Right atrium auricular region (tissue), 2 donors: ENCODE data around the gene EPB41L5. TPM values are rescaled to one million over a fixed set of nuclear protein-coding genes. Genes with fewer than 3 reads are reported as not detected.
A peak's percentile ranks its signal among the peaks of the same experiment; 100 is the strongest.

Source experiments
- DNase-seq: peaks from one replicate; pipeline ENCODE4 v3.0.0-alpha.2; 2019; ENCODE audit warnings: low spot score
- H3K27ac ChIP-seq, 2 donors: fragments of 200-600 bp; sonication (generic); 1 replicate in 1 of 2; 2 replicates in 1 of 2; pipeline ENCODE4 v1.5.1; 2016 to 2019
- H3K27me3 ChIP-seq, 2 donors: fragments of 200-600 bp; sonication (generic); one replicate each; pipeline versions ENCODE4 v1.5.1 to v1.6.0; 2017 to 2019
- H3K36me3 ChIP-seq: fragments of 200-600 bp; sonication (generic); one replicate; pipeline ENCODE4 v1.5.1; 2016
- H3K4me1 ChIP-seq, 2 donors: fragments of 200-600 bp; sonication (generic); one replicate each; pipeline versions ENCODE4 v1.5.1 to v1.6.0; 2017 to 2019
- H3K4me3 ChIP-seq, 2 donors: fragments of 200-600 bp; sonication (generic); 1 replicate in 1 of 2; 2 replicates in 1 of 2; pipeline ENCODE4 v1.5.1; 2017 to 2019; ENCODE audit warnings: mild to moderate bottlenecking in 1 of 2, moderate library complexity in 1 of 2
- H3K9me3 ChIP-seq, 2 donors: fragments of 200-600 bp; sonication (generic); one replicate each; pipeline ENCODE4 v1.5.1; 2019
- total RNA-seq, 2 donors: library from RNA; depleted of rRNA; stranded (reverse); fragments of >200 nt; gene quantifications; one replicate each; pipeline ENCODE4 v1.1.0, GENCODE V29; 2016
- TF ChIP-seq, protein P1 (sequence below), 2 donors: fragments of 200-600 bp; sonication (generic); IDR thresholded peaks; one replicate each; pipeline ENCODE4 v1.5.1; 2019; ENCODE audit warnings: antibody characterized with exemption in 2 of 2

Gene EPB41L5
- total RNA-seq, 2 donors from 2014 or later = 7.9 to 15.4 TPM

DNA sequence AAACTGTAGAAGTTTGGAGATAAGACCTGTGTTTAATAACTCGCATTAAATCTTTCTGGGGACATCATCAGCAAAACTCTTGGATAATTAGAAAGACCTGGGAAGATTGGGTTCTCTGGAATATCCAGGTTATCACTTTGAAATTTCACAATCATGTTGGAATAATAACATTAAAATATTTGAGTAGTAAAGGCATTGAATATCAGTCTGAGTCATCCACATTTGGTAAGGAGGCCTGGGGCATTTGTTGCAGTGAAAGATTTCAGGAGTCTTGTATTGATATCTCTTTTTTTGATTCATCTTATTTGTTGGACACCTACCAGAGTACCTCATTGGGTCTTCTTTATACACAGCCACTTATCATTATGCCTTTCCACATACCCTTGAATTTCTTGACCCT is 95.9 kb downstream of the EPB41L5 start:
- Histone ChIP-seq H3K36me3 (no peaks in the 10 kb centered on the region), H3K9me3 (no peaks in the 10 kb centered on the region), H3K27ac (no peak overlapping the region), H3K4me3 (no peak overlapping the region), H3K27me3 (no peaks in the 10 kb centered on the region), H3K4me1 (peaks cover 0 to 20% of the 10 kb centered on the region in 2 donors)
- no peak for DNase-seq
- TF ChIP-seq, protein P1, sequence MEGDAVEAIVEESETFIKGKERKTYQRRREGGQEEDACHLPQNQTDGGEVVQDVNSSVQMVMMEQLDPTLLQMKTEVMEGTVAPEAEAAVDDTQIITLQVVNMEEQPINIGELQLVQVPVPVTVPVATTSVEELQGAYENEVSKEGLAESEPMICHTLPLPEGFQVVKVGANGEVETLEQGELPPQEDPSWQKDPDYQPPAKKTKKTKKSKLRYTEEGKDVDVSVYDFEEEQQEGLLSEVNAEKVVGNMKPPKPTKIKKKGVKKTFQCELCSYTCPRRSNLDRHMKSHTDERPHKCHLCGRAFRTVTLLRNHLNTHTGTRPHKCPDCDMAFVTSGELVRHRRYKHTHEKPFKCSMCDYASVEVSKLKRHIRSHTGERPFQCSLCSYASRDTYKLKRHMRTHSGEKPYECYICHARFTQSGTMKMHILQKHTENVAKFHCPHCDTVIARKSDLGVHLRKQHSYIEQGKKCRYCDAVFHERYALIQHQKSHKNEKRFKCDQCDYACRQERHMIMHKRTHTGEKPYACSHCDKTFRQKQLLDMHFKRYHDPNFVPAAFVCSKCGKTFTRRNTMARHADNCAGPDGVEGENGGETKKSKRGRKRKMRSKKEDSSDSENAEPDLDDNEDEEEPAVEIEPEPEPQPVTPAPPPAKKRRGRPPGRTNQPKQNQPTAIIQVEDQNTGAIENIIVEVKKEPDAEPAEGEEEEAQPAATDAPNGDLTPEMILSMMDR (IDR thresholded peaks at IDR 0.05) = no peak

DNA sequence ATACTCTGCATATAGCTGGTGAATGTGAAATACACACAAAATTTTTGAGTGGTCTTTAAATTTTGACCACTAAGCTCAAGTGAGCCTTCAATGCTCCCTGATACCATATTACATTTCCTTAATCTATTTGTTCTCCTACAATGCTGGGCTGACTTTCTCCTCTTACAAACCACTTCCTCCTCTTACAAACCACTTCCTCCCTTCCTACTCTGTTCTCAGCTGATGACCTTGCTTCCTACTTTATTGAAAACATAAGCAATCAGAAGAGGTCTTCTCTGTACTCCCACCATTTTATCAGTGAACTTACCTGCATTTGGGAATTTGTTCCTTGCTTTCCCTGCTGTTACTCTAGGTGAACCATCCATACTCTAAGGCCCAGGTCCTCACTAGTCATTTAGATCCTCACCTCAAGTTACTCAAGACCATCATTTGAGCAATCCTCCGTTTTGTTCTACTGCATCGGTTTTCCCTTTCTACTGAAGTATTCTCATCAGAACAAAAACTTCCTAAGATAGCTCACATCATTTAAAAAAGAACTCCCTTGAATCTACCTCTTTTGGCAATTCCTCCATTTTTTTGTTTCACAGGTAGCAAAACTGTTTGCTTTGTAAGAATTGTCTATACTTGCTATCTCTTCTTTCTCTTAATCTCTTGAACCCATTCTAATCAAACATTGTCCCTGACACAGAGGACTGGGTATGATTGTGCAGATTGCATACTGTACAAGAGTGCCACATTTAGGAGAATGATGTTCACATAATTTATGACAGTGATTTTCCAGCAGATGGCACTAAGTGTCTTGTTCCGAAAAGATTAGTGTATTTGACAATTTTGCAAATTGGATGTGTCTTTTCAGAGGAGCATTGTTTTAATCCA is 96.5 kb downstream of the EPB41L5 start:
- no peak for DNase-seq
- no peaks in the 10 kb centered on the region for H3K27me3 ChIP-seq
- TF ChIP-seq, protein P1 (IDR thresholded peaks at IDR 0.05) = peak; percentile 37 to 62
- H3K4me1 ChIP-seq = peaks cover 0 to 20% of the 10 kb centered on the region in 2 donors
- H3K4me3 ChIP-seq = no peak overlapping the region
- no peaks in the 10 kb centered on the region for H3K36me3 ChIP-seq
- no peak overlapping the region for H3K27ac ChIP-seq
- no peaks in the 10 kb centered on the region for H3K9me3 ChIP-seq

DNA sequence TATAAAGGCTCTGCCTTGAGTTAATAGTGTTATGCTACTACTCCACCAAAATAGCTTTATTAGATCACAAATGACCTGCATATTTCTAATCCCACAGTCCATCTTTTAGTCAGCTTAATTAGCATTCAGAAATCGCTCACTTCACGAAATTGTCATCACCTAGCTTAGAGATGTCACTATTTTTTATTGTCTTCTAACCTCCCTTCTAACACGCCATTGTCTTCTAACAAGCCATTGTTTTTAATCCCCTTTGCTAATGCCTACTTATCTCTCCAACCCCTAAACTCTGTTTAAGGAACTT is 97.1 kb downstream of the EPB41L5 start:
- DNase-seq = no peak
- TF ChIP-seq, protein P1 (IDR thresholded peaks at IDR 0.05) = no peak
- no peak overlapping the region for H3K27ac ChIP-seq
- H3K27me3 ChIP-seq = no peaks in the 10 kb centered on the region
- H3K4me1 ChIP-seq = peaks cover 0 to 20% of the 10 kb centered on the region in 2 donors
- no peaks in the 10 kb centered on the region for H3K9me3 ChIP-seq
- no peak overlapping the region for H3K4me3 ChIP-seq
- H3K36me3 ChIP-seq = no peaks in the 10 kb centered on the region

DNA sequence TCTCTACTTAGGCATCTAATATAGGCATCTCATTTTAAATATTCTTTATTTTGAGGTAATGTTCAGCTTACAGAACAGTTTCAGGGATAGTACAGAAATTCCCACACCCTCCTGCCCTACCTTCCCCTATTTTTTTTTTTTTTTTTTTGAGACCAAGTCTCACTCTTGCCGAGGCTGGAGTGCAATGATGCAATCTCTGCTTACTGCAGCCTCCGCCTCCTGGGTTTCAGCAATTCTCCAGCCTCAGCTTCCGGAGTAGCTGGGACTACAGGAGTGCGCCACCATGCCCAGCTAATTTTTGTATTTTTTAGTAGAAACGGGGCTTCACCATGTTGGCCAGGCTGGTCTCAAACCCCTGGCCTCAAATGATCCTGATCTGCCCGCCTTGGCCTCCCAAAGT is 97.6 kb downstream of the EPB41L5 start:
- Histone ChIP-seq H3K4me3 (no peak overlapping the region), H3K4me1 (peaks cover 0 to 20% of the 10 kb centered on the region in 2 donors), H3K27me3 (no peaks in the 10 kb centered on the region), H3K9me3 (no peaks in the 10 kb centered on the region), H3K27ac (no peak overlapping the region), H3K36me3 (no peaks in the 10 kb centered on the region)
- no peak for DNase-seq
- TF ChIP-seq, protein P1 (IDR thresholded peaks at IDR 0.05) = no peak

DNA sequence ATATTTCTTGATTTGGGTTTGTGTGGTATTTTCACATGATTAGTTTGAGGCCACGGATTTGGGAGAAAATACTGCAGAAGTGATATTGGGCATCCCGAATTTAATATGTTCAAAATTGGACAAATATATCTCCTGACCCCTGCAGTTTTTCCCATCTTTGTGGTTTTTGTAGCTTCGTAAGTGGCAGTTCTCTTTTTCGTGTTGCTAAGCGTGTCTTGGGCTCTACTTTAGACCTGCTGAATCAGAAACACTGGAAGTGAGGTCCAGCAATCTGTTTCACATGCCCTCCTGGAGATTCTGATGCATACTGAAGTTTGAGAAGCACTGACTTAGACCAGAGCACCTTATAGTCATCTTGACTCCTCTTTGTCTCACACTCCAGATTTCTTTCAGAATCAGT is 98.3 kb downstream of the EPB41L5 start:
- Histone ChIP-seq H3K9me3 (no peaks in the 10 kb centered on the region), H3K4me3 (no peak overlapping the region), H3K27ac (no peak overlapping the region), H3K36me3 (no peaks in the 10 kb centered on the region), H3K4me1 (peaks cover 0 to 20% of the 10 kb centered on the region in 2 donors), H3K27me3 (no peaks in the 10 kb centered on the region)
- TF ChIP-seq, protein P1 (IDR thresholded peaks at IDR 0.05) = no peak
- DNase-seq = no peak

DNA sequence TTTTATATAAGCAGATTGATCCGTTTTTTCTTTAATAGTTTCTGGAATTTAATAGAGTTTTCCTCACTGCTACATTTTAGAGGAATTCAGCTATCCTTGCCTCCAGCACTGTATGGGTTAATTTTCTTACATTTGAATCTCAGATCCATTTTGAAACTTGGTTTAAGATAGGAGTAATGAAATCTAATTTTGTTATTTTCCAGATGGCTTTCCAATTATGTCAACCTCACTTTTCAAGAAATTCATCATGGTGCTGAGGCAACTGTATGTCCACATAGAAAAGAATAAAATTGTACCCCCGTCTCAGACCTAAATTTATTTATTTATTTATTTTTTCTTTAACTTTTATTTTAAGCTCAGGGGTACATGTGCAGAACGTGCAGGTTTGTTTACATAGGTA is 105.1 kb downstream of the EPB41L5 start:
- Histone ChIP-seq H3K27me3 (no peaks in the 10 kb centered on the region), H3K4me3 (no peak overlapping the region), H3K36me3 (no peaks in the 10 kb centered on the region), H3K4me1 (no peaks in the 10 kb centered on the region), H3K9me3 (peaks cover 0 to 4% of the 10 kb centered on the region in 2 donors), H3K27ac (no peak overlapping the region)
- TF ChIP-seq, protein P1 (IDR thresholded peaks at IDR 0.05) = no peak
- DNase-seq = no peak
